Measurements from ENCODE around the gene PLA2G2F.

PLA2G2F gene, protein sequence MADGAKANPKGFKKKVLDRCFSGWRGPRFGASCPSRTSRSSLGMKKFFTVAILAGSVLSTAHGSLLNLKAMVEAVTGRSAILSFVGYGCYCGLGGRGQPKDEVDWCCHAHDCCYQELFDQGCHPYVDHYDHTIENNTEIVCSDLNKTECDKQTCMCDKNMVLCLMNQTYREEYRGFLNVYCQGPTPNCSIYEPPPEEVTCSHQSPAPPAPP

DNA sequence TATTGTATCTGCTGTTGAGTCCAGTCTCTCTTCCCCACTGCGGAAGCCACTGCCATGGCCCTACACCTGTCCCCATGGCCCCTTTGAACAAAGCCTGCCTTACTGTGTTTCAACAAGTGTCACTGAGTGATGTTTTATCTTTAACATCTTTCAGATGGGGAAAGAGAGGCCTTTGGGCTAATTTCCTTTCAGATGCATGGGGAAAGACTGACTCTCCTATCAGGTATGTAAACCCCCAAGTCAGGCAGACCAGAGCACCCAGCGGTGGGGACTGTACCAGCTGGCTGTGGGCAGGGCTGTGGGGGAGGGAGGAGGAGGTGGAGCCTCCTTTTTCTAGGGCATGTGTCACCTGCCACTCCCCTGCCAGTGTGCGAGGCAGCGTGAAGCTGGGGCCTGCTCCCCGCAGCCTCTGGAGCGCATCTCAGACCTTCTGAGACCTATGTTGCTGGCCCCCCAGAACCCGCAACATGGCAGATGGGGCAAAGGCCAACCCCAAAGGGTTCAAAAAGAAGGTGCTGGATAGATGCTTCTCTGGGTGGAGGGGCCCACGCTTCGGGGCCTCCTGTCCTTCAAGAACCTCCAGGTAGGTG, at the start of gene PLA2G2F:
TSS of gene PLA2G2F (plus strand) at position 363 of the 590 bp plus-strand sequence. CDS start at position 468, 105 bp downstream.
- no peak for DNase-seq

DNA sequence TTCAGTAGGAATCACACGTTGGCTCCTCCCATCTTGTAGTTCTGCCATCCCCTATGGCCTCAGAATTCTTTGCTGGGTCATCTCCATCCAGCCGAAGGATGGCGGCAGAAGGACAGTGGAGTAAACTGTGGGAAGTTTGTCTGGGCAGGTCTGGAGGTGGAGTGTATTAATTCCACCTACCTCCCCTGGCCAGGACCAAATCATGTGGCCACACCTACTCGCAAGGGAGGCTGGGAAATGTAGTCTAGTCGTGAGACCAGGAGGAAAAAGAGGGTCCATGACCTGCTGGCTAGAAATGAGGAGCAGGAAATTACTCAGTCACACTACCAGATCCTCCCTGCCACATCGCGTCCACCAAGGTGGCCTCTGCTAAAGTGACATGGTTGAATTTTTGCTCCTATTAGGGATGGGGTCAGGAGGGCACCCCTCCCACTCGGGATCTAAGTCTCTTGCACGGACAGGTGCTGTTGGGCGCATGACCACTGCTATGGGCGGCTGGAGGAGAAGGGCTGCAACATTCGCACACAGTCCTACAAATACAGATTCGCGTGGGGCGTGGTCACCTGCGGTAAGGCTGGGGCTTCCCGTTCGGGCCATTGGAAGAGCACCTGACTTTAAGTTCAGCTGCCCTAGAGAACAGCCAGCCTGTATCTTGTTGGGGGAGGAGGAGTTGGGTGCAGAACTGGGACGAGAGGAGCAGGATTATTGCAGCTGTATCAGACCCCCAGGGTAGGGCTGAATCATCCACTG, 49.6 kb upstream of the PLA2G2F start:
- DNase-seq = no peak

DNA sequence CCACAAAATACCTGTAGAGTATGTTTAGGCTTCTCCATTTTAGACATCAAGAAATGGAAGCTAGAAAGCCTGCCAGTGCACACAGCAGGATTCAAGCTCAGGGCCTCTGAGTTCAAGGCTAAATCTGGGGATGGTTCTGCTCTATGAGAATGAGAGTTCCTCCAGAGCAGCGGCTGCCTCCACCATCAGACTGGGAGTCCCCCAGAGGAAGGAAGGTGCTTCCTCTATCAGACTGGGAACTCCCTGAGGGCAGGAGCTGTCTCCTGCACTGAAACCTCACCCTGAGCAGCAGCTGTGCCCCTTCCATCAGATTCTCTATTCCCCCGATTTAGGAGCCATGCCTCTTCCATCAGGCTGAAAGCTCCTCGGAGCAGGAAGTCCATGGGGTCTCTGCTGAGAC, 49.0 kb upstream of the PLA2G2F start:
- no peak for DNase-seq

DNA sequence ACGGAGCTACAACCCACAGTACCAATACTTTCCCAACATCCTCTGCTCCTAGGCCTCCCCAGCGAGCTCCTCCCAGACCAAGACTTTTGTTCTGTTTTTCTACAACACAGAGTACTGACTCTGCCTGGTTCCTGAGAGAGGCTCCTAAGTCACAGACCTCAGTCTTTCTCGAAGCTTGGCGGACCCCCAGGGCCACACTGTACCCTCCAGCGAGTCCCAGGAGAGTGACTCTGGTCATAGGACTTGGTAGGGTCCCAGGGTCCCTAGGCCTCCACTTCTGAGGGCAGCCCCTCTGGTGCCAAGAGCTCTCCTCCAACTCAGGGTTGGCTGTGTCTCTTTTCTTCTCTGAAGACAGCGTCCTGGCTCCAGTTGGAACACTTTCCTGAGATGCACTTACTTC, 48.5 kb upstream of the PLA2G2F start:
- DNase-seq = no peak

DNA sequence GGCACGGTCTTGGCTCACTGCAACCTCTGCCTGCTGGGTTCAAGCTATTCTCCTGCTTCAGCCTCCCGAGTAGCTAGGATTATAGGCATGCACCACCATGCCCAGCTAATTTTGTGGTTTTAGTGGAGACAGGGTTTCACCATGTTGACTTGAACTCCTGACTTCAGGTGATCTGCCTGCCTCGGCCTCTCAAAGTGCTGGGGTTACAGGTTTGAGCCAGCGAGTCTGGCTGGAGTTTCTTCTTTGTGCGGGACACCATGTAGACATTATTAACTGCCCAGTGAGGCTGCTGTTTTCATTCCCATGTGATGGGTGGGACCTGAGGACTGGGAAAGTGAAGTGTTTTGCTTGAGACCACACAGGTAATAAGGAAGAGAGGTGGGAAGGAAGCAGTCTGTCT, 45.8 kb upstream of the PLA2G2F start:
- no peak for DNase-seq

DNA sequence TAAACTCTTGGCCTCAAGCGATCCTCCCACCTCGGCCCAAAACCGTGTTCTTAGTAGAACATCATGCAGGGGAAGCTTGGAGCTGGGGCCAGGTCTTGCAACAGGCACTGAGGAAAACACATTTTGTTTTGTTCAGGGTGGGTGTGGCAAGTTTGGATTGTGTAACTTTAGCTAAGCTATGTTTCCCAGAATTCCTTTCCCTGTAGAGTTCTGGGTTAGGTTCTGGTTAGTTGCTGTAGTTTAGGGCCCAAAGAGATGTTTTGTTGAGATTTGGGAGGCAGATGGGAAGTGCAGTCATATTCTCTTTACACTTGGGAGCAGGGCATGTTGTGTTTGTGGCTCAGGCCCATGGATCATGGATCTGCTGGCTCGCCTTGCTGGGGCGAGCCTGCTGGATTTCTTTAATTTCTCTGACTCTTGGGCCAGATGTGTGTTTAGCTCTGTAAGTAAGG, 45.2 kb upstream of the PLA2G2F start:
- DNase-seq = no peak

DNA sequence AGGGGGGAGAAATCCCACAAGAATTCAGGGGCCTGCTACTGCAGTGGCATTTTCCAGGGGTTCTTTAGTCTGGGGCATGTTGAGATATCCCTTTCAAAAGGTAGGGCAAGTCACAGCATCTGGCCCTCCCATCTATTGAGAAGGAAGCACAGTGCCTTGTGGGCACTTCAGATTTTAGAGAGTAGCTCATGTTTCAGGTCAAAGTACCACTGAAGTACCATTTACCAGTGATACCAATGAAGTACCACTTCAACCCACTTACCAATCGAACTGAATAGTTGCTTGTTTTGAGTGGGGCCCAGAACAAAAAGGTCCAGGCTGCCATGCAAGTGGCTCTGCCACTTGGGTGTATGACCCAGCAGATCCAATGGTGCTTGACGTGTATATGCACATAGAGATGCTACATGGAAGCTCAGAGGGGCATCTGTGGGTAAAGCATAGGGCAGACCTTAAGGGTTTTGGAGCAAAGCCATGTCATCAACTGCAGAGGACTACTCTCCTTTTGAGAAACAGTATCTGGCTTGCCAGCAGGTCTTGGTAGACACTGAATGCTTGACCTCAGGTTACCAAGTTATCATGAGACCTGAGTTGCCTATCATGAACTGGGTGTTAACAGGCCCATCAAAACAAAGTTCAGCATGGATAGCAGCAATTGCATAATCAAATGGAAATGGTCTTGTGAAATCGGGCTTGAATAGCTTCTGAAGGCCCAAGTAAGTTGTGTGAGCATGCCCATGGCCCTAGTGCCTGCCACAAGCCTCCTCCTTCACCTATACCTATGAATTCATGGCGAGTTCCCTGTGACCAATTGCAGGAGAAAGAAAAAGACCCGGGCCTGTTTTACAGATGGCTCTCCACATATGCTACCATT, 43.3 kb upstream of the PLA2G2F start:
- no peak for DNase-seq

DNA sequence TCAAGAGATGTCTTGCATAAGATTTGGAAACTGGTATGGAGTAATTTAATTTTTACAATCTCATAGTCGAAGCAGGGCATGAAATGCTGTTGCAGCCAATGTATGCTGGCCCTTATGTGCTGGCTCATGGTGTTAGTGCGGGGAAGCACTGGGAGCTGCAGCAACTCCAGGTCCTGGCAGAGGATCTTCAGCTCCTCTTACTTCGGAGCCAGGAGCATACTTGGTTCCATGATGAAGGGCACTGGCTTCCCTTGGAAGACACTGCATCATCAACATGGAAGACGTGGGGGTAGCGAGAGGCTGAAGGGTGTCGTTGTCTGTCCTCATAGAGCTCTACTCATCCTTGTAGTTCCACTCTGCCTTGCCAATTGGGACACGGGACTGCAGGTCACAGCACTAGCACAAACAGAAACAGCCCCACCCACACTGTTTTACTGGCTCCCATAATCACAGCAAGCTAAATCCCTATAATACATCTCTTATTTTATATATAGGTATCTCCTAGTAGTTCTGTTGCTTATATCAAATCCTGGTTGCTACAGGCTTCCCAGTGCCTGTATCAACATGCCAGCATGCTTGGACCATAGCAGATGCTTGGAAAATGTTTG, 42.2 kb upstream of the PLA2G2F start:
- no peak for DNase-seq

DNA sequence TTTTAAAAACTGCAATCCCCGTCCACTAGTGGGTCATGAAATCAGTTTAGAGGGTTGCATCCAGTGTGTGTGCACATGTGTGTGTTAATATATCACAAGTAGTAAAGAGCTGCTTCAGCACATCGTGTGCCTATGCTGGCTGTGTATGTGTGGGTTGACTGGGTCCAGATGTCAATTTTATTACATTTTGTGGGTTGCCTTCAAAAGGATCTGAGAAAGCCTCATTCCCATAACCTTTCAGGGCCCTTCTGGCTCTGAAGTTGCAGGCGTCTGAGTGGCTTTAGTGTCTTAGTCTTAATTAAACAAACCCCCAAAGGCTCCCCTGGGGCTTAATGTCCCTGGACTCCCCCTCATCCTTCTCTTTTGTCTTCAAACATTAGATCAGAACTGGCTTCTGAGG, 39.6 kb upstream of the PLA2G2F start:
- DNase-seq = no peak

DNA sequence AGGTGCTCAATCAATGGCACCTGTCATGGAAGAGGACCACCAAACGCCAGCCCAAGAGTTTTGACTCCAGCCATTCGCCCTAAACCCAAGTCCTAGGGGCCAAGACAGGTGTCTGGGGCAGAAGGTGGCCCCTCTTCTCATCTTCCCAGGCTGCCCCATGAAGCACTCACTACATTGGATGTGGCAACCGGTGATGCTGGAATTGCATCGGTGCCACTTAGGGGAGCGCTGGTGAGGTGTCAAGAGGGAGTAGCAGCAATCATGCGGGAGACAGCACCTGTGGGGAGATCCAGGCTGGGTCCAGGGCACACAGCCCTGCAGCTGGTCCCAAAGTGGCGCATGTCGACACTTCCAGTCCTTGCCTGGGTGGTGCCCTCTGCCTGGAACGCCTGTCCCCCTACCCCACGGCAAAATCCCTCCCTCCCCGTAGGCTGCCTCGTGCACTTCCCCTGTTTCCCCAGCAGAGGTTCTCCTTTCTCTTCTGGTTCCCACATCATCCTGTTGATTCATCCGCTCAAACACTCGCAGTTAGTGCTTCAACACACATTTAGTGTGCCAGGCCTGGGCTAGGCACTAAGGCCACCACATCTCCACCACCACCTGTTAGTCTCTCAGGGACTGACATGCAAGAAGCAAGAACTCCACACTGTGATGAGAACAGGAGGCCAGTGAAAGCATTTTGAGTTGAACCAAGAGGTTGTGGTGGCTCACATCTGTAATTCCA, 38.3 kb upstream of the PLA2G2F start:
- DNase-seq = peak; percentile 33

DNA sequence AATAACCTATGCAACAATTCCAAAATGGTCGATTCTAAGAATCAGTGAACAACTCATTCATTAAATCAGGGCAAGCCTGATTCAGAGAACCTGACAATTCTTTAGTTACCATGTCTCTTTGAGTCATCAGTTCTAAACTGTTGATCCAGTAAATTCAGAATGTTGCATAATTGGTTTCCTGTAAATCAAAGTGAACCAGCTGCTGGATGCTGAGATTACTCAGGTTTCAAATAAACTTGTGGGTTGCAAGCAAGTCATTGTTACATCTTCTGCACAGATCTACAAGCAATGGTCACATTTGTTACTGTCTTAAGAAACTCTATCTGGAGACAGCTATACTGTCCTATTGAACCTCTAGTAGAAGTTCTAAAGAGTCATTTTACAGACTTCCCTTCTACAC, 36.2 kb upstream of the PLA2G2F start:
- DNase-seq = no peak

DNA sequence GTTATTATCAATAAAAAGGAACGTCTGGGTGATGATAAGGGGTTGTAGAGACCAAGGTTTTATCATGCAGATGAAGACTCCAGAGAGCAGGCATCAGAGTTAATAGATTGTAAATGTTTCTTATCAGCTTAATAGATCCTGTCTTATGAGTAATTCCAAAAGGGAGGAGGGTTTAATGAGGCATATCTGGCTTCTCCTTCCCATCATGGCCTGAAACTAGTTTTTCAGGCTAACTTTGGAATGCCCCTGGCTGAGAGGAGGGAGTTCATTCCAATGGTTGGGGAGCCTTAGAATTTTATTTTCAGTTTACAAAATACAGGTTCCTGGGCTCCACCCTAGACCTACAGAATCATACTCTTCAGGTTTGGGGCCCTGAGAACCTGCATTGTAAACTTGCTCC, 33.3 kb upstream of the PLA2G2F start:
- DNase-seq = no peak

DNA sequence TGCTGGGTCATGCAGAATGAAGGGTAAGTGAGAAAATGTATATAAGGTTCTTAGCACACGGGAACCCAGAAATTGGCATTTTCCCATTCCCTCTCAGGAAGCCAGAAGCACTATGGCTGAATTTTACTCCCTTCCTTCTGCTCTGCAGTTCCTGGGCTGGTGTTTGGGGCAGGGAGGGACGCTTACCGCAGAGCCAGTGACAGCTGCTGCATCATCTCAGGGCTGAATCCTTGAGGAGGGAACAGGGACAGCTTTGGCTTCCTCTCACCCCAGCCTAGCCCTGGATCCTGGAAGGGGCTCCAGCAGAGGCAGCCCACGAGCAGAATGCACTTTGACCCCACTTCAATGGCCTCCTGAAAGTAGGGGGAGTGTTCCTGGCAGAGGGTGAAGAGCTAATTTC, 31.8 kb upstream of the PLA2G2F start:
- DNase-seq = no peak

DNA sequence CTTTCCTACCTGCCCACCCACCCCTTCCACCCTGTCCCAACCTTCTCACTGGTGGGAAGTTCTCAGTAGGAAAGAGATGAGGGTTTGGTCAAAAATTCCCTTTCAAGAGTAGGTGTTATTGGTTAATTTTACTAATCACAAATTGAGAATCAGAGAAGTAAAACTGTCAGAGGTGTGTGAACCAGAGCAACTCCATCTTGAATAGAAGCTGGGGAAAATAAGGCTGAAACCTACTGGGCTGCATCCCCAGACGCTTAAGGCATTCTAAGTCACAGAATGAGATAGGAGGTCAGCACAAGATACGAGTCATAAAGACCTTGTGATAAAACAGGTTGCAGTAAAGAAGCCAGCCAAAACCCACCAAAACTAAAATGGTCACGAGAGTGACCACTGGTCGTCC, 31.3 kb upstream of the PLA2G2F start:
- DNase-seq = no peak

DNA sequence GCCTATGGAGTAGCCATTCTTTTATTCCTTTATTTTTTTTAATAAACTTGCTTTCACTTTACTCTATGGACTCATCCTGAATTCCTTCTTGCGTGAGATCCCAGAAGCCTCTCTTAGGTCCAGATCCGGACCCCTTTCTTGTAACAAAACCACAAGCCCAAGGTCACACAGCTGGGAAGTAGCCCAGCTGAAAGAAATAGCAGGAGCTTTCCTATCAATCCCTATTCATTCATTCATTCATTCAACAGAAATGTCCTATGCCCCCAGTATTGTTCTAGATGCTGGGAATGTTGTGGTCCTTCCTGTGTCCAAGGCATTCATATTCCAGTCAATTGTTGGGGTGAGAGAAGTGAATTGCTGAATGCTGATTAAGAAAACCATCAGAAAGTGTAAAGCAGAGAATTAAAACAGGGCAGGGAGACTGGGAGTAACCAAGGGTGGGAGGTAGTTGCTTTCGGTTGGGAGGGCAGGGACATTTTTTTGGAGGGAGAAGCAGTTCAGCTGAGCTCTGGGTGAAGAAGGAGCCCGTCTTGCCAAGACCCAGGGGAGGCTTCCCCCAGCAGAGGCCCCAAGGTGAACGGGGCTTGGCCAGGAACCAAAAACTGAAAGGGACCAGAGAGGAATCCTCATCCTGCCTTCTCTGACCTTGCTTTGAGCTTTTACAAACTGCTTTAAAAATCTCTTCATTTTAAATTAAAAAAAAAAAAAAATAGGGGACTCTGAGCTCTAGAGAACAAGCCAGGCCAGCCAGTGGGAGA, 30.6 kb upstream of the PLA2G2F start:
- no peak for DNase-seq

DNA sequence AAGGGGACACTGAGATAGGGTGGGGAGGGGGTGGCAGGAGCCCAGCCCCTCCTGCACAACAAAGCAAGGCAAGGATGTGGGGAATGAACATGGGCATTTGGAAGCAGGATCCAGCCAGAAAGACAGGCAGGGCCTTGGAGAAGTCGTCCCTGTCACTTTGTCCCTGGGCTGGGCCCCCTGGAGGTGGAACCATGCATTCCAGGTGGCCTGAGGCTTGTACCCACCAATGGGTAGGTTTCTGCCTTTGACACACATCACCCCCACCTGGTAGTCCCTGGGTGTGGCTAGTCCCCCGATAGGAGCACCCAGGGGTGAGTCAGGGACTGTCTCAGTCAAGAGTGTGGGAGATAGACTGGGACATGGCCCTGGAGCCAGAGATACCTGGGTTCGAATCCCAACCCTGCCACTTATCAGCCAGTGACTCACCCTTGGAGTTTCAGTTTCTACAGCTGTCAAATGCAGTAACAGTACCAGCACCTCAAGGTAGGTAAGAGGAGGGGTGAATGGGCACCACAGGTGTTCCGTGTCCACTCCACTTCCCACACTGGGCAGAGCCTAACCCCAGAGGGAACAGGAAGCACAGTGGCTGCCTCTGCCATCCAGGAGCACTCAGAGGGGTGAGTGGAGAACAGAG, 29.8 kb upstream of the PLA2G2F start:
- no peak for DNase-seq

DNA sequence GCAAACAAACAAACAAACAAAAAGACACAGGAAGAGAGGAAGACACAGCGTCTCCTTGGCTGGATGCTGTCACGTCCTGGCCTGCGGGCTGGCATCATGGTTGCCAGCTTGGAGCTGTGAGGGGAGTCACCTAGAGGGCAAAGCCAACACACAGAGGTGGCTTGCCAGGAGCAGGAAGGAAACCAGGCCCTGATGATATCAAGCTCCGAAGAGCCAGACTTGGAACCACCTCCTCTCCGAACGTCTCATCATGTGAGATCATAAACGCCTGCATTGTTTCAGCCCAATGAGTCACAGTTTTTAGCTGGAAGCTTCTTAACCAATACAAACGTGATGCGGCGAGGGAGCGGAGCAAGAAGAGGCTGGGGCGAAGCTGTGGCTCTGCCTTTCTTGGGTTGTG, 28.4 kb upstream of the PLA2G2F start:
- no peak for DNase-seq

DNA sequence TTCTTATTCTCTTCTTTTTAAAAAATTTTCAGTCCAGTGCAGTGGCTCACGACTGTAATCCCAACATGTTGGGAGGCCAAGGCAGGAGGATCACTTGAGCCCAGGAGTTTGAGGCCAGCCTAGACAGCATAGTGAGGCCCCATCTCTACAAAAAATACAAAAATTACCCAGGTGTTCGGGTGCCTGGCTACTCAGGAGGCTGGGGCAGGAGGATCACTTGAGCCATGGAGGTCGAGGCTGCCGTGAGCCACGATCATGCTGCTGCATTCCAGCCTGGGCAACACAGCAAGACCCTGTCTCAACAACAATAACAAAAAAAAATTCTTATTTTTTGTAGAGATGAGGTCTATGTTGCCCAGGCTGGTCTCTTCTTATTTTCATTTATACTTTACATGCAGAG, 27.7 kb upstream of the PLA2G2F start:
- DNase-seq = no peak

DNA sequence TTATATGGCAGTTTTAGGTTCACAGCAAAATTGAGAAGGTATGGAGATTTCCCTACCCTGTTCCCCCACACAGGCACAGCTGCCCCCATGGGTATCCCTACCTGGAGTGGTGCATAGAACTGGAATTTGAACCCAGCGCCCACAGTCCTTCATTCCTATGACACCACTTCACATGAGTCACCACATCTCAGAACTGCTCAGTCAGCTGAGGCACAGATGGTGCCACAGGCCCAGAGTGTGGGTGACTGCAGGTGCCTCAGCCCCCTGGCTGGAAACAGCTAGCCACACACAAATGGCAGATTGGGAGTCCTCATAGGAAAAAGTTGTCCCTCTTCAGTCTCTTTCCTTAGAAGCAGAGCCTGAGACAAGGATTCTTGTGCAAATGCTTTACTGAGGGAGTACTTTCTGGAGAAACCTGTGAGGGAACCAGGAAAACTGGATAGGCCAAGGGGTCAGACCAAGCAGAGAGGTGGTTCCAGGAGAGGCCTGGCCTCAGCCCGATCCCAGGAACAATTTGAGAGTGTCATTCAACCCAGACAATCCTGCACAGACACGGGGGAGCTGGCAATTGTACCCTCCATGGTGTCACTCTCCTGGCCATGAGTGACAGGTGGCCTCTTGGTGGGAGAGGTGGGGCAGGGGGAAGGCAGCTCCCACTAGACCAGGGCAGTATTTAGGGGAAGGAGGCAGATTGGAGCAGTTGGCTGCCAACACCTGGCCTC, 26.7 kb upstream of the PLA2G2F start:
- DNase-seq = no peak

DNA sequence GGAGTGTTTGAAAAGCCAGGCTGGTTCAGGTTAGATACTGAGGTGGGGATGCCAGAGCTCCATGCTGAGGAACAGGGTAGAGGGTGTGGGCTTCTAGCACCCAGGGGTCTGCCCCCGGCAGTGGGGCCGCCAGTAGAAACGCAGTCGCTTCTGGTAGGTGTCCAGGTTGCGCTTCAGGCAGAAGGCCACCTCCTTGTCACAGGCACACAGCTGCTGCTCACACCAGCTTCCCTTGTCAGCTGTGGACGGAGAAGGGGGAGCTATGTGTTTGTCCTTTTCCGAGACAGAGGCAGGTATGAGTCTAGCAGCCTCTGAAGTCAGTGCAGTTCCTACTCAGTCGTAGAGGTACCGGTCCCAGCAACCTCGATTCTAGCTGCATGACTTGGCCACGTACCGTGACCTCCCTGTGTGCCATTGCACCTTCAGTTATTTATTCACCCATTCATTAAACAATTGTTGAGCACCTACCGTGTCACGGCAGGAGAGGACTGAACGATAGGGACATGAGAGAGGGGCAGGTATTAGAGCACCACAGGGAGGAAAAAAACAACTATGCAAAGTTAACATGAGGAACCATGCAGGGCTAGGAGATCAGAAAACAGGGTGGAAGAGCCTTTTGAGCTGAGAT, 25.0 kb upstream of the PLA2G2F start:
- no peak for DNase-seq
